ENCODE results near the gene DYNC1I1.

DYNC1I1 gene

GRCh38 chr7:95871896-95872295 is 99.5 kb downstream of the DYNC1I1 start:
- Histone ChIP-seq H3K9ac (ENCODE audit: low read length) (no peak overlapping the region), H3K36me3 (ENCODE audit: control insufficient read depth, insufficient read depth, low read length) (no peaks in the 10 kb centered on the region), H3K27me3 (ENCODE audit: control insufficient read depth, insufficient read depth, low read length) (no peaks in the 10 kb centered on the region), H3K9me3 (ENCODE audit: control insufficient read depth, low read length) (no peaks in the 10 kb centered on the region), H3K4me3 (ENCODE audit: low read length) (no peak overlapping the region), H3K4me1 (ENCODE audit: control insufficient read depth, insufficient read depth, low read length) (no peaks in the 10 kb centered on the region)

GRCh38 chr7:95874129-95874528 is 101.8 kb downstream of the DYNC1I1 start:
- H3K4me3 ChIP-seq (ENCODE audit: low read length): no peak overlapping the region
- no peaks in the 10 kb centered on the region for H3K36me3 ChIP-seq (ENCODE audit: control insufficient read depth, insufficient read depth, low read length)

GRCh38 chr7:95874541-95875265 is 102.3 kb downstream of the DYNC1I1 start:
- no peak overlapping the region for H3K4me3 ChIP-seq (ENCODE audit: low read length)
- no peaks in the 10 kb centered on the region for H3K27me3 ChIP-seq (ENCODE audit: control insufficient read depth, insufficient read depth, low read length)
- H3K9ac ChIP-seq (ENCODE audit: low read length): no peak overlapping the region
- no peaks in the 10 kb centered on the region for H3K36me3 ChIP-seq (ENCODE audit: control insufficient read depth, insufficient read depth, low read length)
- H3K9me3 ChIP-seq (ENCODE audit: control insufficient read depth, low read length): no peaks in the 10 kb centered on the region
- H3K4me1 ChIP-seq (ENCODE audit: control insufficient read depth, insufficient read depth, low read length): no peaks in the 10 kb centered on the region

More at GRCh38 chr7:95874129-95874528, 101.8 kb downstream of the DYNC1I1 start:
- H3K27me3 ChIP-seq (ENCODE audit: control insufficient read depth, insufficient read depth, low read length): no peaks in the 10 kb centered on the region
- H3K9ac ChIP-seq (ENCODE audit: low read length): no peak overlapping the region
- H3K9me3 ChIP-seq (ENCODE audit: control insufficient read depth, low read length): no peaks in the 10 kb centered on the region
- no peaks in the 10 kb centered on the region for H3K4me1 ChIP-seq (ENCODE audit: control insufficient read depth, insufficient read depth, low read length)

GRCh38 chr7:95875519-95875918 is 103.2 kb downstream of the DYNC1I1 start:
- Histone ChIP-seq H3K9ac (ENCODE audit: low read length) (no peak overlapping the region), H3K4me1 (ENCODE audit: control insufficient read depth, insufficient read depth, low read length) (no peaks in the 10 kb centered on the region), H3K9me3 (ENCODE audit: control insufficient read depth, low read length) (no peaks in the 10 kb centered on the region), H3K4me3 (ENCODE audit: low read length) (no peak overlapping the region), H3K36me3 (ENCODE audit: control insufficient read depth, insufficient read depth, low read length) (no peaks in the 10 kb centered on the region), H3K27me3 (ENCODE audit: control insufficient read depth, insufficient read depth, low read length) (no peaks in the 10 kb centered on the region)

- H3K9me3 ChIP-seq (ENCODE audit: control insufficient read depth, low read length): no peaks in the 10 kb centered on the region
- no peaks in the 10 kb centered on the region for H3K36me3 ChIP-seq (ENCODE audit: control insufficient read depth, insufficient read depth, low read length)
- no peaks in the 10 kb centered on the region for H3K4me1 ChIP-seq (ENCODE audit: control insufficient read depth, insufficient read depth, low read length)
- H3K27me3 ChIP-seq (ENCODE audit: control insufficient read depth, insufficient read depth, low read length): no peaks in the 10 kb centered on the region
- no peak overlapping the region for H3K4me3 ChIP-seq (ENCODE audit: low read length)
- H3K9ac ChIP-seq (ENCODE audit: low read length): no peak overlapping the region
Measured at GRCh38 chr7:95878677-95879076, 106.3 kb downstream of the DYNC1I1 start.

GRCh38 chr7:95881597-95881996 is 109.2 kb downstream of the DYNC1I1 start:
- Histone ChIP-seq H3K9ac (ENCODE audit: low read length) (no peak overlapping the region), H3K27me3 (ENCODE audit: control insufficient read depth, insufficient read depth, low read length) (no peaks in the 10 kb centered on the region), H3K9me3 (ENCODE audit: control insufficient read depth, low read length) (no peaks in the 10 kb centered on the region), H3K4me1 (ENCODE audit: control insufficient read depth, insufficient read depth, low read length) (no peaks in the 10 kb centered on the region), H3K4me3 (ENCODE audit: low read length) (no peak overlapping the region), H3K36me3 (ENCODE audit: control insufficient read depth, insufficient read depth, low read length) (no peaks in the 10 kb centered on the region)

- Histone ChIP-seq H3K27me3 (ENCODE audit: control insufficient read depth, insufficient read depth, low read length) (no peaks in the 10 kb centered on the region), H3K9ac (ENCODE audit: low read length) (no peak overlapping the region), H3K9me3 (ENCODE audit: control insufficient read depth, low read length) (no peaks in the 10 kb centered on the region), H3K4me1 (ENCODE audit: control insufficient read depth, insufficient read depth, low read length) (no peaks in the 10 kb centered on the region), H3K36me3 (ENCODE audit: control insufficient read depth, insufficient read depth, low read length) (no peaks in the 10 kb centered on the region), H3K4me3 (ENCODE audit: low read length) (no peak overlapping the region)
Measured at GRCh38 chr7:95883217-95883616, 110.9 kb downstream of the DYNC1I1 start.

- no peaks in the 10 kb centered on the region for H3K36me3 ChIP-seq (ENCODE audit: control insufficient read depth, insufficient read depth, low read length)
- no peaks in the 10 kb centered on the region for H3K27me3 ChIP-seq (ENCODE audit: control insufficient read depth, insufficient read depth, low read length)
- no peaks in the 10 kb centered on the region for H3K4me1 ChIP-seq (ENCODE audit: control insufficient read depth, insufficient read depth, low read length)
- H3K4me3 ChIP-seq (ENCODE audit: low read length): no peak overlapping the region
- no peak overlapping the region for H3K9ac ChIP-seq (ENCODE audit: low read length)
- no peaks in the 10 kb centered on the region for H3K9me3 ChIP-seq (ENCODE audit: control insufficient read depth, low read length)
Measured at GRCh38 chr7:95886501-95887090, 114.2 kb downstream of the DYNC1I1 start.

GRCh38 chr7:95893484-95893883 is 121.1 kb downstream of the DYNC1I1 start:
- H3K4me1 ChIP-seq (ENCODE audit: control insufficient read depth, insufficient read depth, low read length): no peaks in the 10 kb centered on the region
- H3K9me3 ChIP-seq (ENCODE audit: control insufficient read depth, low read length): no peaks in the 10 kb centered on the region

GRCh38 chr7:95897557-95898251 is 125.3 kb downstream of the DYNC1I1 start:
- Histone ChIP-seq H3K4me3 (ENCODE audit: low read length) (no peak overlapping the region), H3K4me1 (ENCODE audit: control insufficient read depth, insufficient read depth, low read length) (no peaks in the 10 kb centered on the region), H3K27me3 (ENCODE audit: control insufficient read depth, insufficient read depth, low read length) (no peaks in the 10 kb centered on the region), H3K36me3 (ENCODE audit: control insufficient read depth, insufficient read depth, low read length) (no peaks in the 10 kb centered on the region), H3K9ac (ENCODE audit: low read length) (no peak overlapping the region), H3K9me3 (ENCODE audit: control insufficient read depth, low read length) (no peaks in the 10 kb centered on the region)

More at GRCh38 chr7:95893484-95893883, 121.1 kb downstream of the DYNC1I1 start:
- Histone ChIP-seq H3K27me3 (ENCODE audit: control insufficient read depth, insufficient read depth, low read length) (no peaks in the 10 kb centered on the region), H3K36me3 (ENCODE audit: control insufficient read depth, insufficient read depth, low read length) (no peaks in the 10 kb centered on the region), H3K4me3 (ENCODE audit: low read length) (no peak overlapping the region), H3K9ac (ENCODE audit: low read length) (no peak overlapping the region)

- no peak overlapping the region for H3K9ac ChIP-seq (ENCODE audit: low read length)
- no peak overlapping the region for H3K4me3 ChIP-seq (ENCODE audit: low read length)
- H3K36me3 ChIP-seq (ENCODE audit: control insufficient read depth, insufficient read depth, low read length): no peaks in the 10 kb centered on the region
Measured at GRCh38 chr7:95899919-95900513, 127.7 kb downstream of the DYNC1I1 start.

GRCh38 chr7:95901006-95901405 is 128.7 kb downstream of the DYNC1I1 start:
- no peak overlapping the region for H3K9ac ChIP-seq (ENCODE audit: low read length)
- no peak overlapping the region for H3K4me3 ChIP-seq (ENCODE audit: low read length)
- H3K4me1 ChIP-seq (ENCODE audit: control insufficient read depth, insufficient read depth, low read length): no peaks in the 10 kb centered on the region
- H3K27me3 ChIP-seq (ENCODE audit: control insufficient read depth, insufficient read depth, low read length): no peaks in the 10 kb centered on the region
- H3K9me3 ChIP-seq (ENCODE audit: control insufficient read depth, low read length): no peaks in the 10 kb centered on the region
- no peaks in the 10 kb centered on the region for H3K36me3 ChIP-seq (ENCODE audit: control insufficient read depth, insufficient read depth, low read length)

More at GRCh38 chr7:95899919-95900513, 127.7 kb downstream of the DYNC1I1 start:
- no peaks in the 10 kb centered on the region for H3K27me3 ChIP-seq (ENCODE audit: control insufficient read depth, insufficient read depth, low read length)
- H3K9me3 ChIP-seq (ENCODE audit: control insufficient read depth, low read length): no peaks in the 10 kb centered on the region
- H3K4me1 ChIP-seq (ENCODE audit: control insufficient read depth, insufficient read depth, low read length): no peaks in the 10 kb centered on the region

Measured in mucosa of stomach (tissue), 1 donor.